Stimulated activated CD4-positive, alpha-beta T cell treated with anti-CD3 and anti-CD28 coated beads, Interleukin-4, amount 100 ng/mL, for 4 hours (primary cell): ENCODE measurements around the gene NEK11.
"Not testable (repeated sequence)": the region's sequence is repeated elsewhere in the genome, so short reads cannot be mapped to it uniquely, and the experiment has no call there.

Experiments
- DNase-seq, 2 experiments: peaks; one replicate each; pipeline ENCODE4 v3.0.0-alpha.2; 2020

The NEK11 gene

GRCh38 chr3:131370935-131371687 is 344.4 kb downstream of the NEK11 start:
- no peak for DNase-seq

GRCh38 chr3:131371688-131372066 is 345.0 kb downstream of the NEK11 start:
- no peak for DNase-seq

GRCh38 chr3:131374741-131375140 is 348.1 kb downstream of the NEK11 start:
- DNase-seq, result no peak

GRCh38 chr3:131380821-131381444 is 354.3 kb downstream of the NEK11 start:
- DNase-seq, result not testable (repeated sequence)

GRCh38 chr3:131381445-131382291 is 355.0 kb downstream of the NEK11 start, which contains the start of gene NUDT16:
Gene NUDT16, plus strand, starts transcription at chr3:131381774. Its CDS starts 31 bp downstream, at chr3:131381805.
- DNase-seq, result peak; percentile 95 to 96

- no peak for DNase-seq
Measured at GRCh38 chr3:131386429-131387165, 359.9 kb downstream of the NEK11 start.

GRCh38 chr3:131387796-131388489 is 361.3 kb downstream of the NEK11 start:
- no peak for DNase-seq

- DNase-seq, result no peak
Measured at GRCh38 chr3:131388490-131388799, 361.8 kb downstream of the NEK11 start.

- no peak for DNase-seq
Measured at GRCh38 chr3:131390331-131390730, 363.7 kb downstream of the NEK11 start.

GRCh38 chr3:131393051-131393450 is 366.4 kb downstream of the NEK11 start:
- DNase-seq, result no peak

- no peak for DNase-seq
Measured at GRCh38 chr3:131393868-131394267, 367.2 kb downstream of the NEK11 start.

- DNase-seq, result no peak
Measured at GRCh38 chr3:131394400-131394799, 367.7 kb downstream of the NEK11 start.

- no peak for DNase-seq
Measured at GRCh38 chr3:131396170-131396569, 369.5 kb downstream of the NEK11 start.

- no peak for DNase-seq
Measured at GRCh38 chr3:131397889-131398288, 371.2 kb downstream of the NEK11 start.
